Measurements from ENCODE around the gene BLOC1S4. TPM values are rescaled to one million over a fixed set of nuclear protein-coding genes. Genes with fewer than 3 reads are reported as not detected.

The BLOC1S4 gene
- total RNA-seq, 4 donors from 2014 or later, result 20.0 to 20.6 (median 20.2) TPM

DNA sequence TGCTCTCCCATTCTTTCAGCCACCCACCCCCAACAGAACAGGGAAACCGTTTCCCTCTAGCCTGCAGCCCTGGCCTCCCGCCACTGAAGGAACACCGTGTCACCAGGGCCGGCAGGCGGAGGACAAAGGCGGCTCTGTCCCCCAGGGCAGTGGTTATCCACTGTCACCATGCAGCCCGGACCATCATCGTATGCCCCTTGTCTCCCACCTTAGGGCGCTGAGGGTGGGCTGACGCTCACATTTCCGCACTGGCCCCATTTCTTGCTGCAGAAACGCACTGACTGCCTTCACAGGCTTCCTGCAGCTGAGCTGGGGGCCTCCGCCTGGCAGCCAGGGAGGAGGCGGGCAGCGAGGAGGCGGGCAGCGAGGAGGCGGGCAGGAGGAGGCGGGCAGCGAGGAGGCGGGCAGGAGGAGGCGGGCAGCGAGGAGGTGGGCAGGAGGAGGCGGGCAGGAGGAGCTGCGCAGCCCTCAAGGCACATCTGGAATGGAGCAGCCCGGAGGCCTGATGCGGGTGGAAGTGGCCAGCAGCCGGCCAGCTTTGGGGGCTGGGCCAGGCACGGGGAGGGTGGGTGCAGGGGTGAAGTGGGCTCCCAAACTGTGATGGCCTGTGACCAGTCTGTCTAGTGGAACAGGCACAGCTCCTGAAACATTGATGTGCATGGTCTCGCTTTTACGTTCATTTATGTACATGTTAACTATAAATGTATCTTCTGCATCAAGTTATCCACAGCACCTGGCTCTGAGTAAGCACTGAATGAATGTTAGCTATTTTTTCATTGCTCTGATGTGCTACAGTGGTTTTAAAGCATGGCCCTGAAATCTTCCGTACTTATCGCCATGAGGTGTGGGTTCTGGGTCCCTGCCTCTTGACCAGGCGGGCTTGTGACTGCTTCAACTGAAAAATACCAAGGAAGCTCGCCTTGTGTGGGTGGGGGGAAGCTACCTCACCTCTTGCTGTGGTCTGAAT lies 46.0 kb downstream of the BLOC1S4 start:
- peak in 1 of 3 donors; percentile 36 for DNase-seq
- H3K4me3 ChIP-seq, result no peak overlapping the region
- H3K27me3 ChIP-seq, result no peaks in the 10 kb centered on the region
- H3K36me3 ChIP-seq, result no peaks in the 10 kb centered on the region
- TF ChIP-seq POLR2A (IDR thresholded peaks at IDR 0.05), result no peak
- TF ChIP-seq, protein P1, sequence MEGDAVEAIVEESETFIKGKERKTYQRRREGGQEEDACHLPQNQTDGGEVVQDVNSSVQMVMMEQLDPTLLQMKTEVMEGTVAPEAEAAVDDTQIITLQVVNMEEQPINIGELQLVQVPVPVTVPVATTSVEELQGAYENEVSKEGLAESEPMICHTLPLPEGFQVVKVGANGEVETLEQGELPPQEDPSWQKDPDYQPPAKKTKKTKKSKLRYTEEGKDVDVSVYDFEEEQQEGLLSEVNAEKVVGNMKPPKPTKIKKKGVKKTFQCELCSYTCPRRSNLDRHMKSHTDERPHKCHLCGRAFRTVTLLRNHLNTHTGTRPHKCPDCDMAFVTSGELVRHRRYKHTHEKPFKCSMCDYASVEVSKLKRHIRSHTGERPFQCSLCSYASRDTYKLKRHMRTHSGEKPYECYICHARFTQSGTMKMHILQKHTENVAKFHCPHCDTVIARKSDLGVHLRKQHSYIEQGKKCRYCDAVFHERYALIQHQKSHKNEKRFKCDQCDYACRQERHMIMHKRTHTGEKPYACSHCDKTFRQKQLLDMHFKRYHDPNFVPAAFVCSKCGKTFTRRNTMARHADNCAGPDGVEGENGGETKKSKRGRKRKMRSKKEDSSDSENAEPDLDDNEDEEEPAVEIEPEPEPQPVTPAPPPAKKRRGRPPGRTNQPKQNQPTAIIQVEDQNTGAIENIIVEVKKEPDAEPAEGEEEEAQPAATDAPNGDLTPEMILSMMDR (IDR thresholded peaks at IDR 0.05), result no peak
- H3K9me3 ChIP-seq, result no peaks in the 10 kb centered on the region
- H3K4me1 ChIP-seq, result peaks cover 0 to 9% (median 0%) of the 10 kb centered on the region in 4 donors
- H3K27ac ChIP-seq, result no peak overlapping the region

GRCh38 chr4:6763330-6763851 lies 47.4 kb downstream of the BLOC1S4 start:
- DNase-seq, result peak in 1 of 3 donors; percentile 49

GRCh38 chr4:6764976-6765620 lies 49.1 kb downstream of the BLOC1S4 start:
- DNase-seq, result no peak
- TF ChIP-seq, protein P1 (IDR thresholded peaks at IDR 0.05), result no peak
- no peak for TF ChIP-seq POLR2A (IDR thresholded peaks at IDR 0.05)

More at GRCh38 chr4:6763330-6763851, 47.4 kb downstream of the BLOC1S4 start:
- H3K27me3 ChIP-seq, result no peaks in the 10 kb centered on the region
- H3K4me1 ChIP-seq, result peaks cover 0 to 22% (median under 1%) of the 10 kb centered on the region in 4 donors
- H3K4me3 ChIP-seq, result no peak overlapping the region
- no peaks in the 10 kb centered on the region for H3K36me3 ChIP-seq
- H3K27ac ChIP-seq, result no peak overlapping the region
- TF ChIP-seq POLR2A (IDR thresholded peaks at IDR 0.05), result no peak
- TF ChIP-seq, protein P1 (IDR thresholded peaks at IDR 0.05), result peak in 2 of 6 experiments; percentile 3 to 13
- no peaks in the 10 kb centered on the region for H3K9me3 ChIP-seq

GRCh38 chr4:6765703-6766102 lies 49.7 kb downstream of the BLOC1S4 start:
- Histone ChIP-seq H3K4me3 (no peak overlapping the region), H3K27ac (no peak overlapping the region), H3K36me3 (no peaks in the 10 kb centered on the region), H3K4me1 (peaks cover 0 to 42% (median 8%) of the 10 kb centered on the region in 4 donors), H3K27me3 (no peaks in the 10 kb centered on the region), H3K9me3 (no peaks in the 10 kb centered on the region)
- no peak for DNase-seq
- TF ChIP-seq, protein P1 (IDR thresholded peaks at IDR 0.05), result no peak
- no peak for TF ChIP-seq POLR2A (IDR thresholded peaks at IDR 0.05)

More at GRCh38 chr4:6764976-6765620, 49.1 kb downstream of the BLOC1S4 start:
- no peaks in the 10 kb centered on the region for H3K27me3 ChIP-seq
- no peaks in the 10 kb centered on the region for H3K9me3 ChIP-seq
- no peaks in the 10 kb centered on the region for H3K36me3 ChIP-seq
- H3K4me1 ChIP-seq, result peaks cover 0 to 36% (median 8%) of the 10 kb centered on the region in 4 donors
- no peak overlapping the region for H3K4me3 ChIP-seq
- H3K27ac ChIP-seq, result no peak overlapping the region

Other genes starting within 250 kb of the BLOC1S4 start
- 1 to 10 TPM in 1 of 4 donors, under 1 TPM in 1, not detected in 2; 0.27 to 4.1 TPM for gene PPP2R2C, start 243.6 kb upstream of the BLOC1S4 start, total RNA-seq
- 10 to 100 TPM; 23.1 to 41.2 (median 32.5) TPM for gene MAN2B2, start 141.0 kb upstream of the BLOC1S4 start, total RNA-seq
- gene MRFAP1, start 75.5 kb upstream of the BLOC1S4 start, total RNA-seq, result 100 to 1,000 TPM; 116 to 338 (median 155) TPM
- 1 to 10 TPM in 2 of 4 donors, not detected in 2; 1.5 to 3.3 TPM for gene S100P, start 22.3 kb upstream of the BLOC1S4 start, total RNA-seq
- 10 to 100 TPM; 34.9 to 61.1 (median 37.4) TPM for gene MRFAP1L1, start 6.3 kb upstream of the BLOC1S4 start, total RNA-seq
- gene KIAA0232, start 66.6 kb downstream of the BLOC1S4 start, total RNA-seq, result 10 to 100 TPM; 19.8 to 73.6 (median 49.5) TPM
- gene TBC1D14, start 193.7 kb downstream of the BLOC1S4 start, total RNA-seq, result 10 to 100 TPM; 44.8 to 67.7 (median 55.7) TPM